Breast epithelium (tissue), 4 donors: ENCODE data around the gene PANX1. TPM values are rescaled to one million over a fixed set of nuclear protein-coding genes. Genes with fewer than 3 reads are reported as not detected.

Experiments
- DNase-seq, 2 donors: peaks; one replicate each; pipeline ENCODE4 v3.0.0-alpha.2; 2019; ENCODE audit warnings: low spot score in 2 of 2
- H3K27ac ChIP-seq, 2 donors: fragments of 200-600 bp; sonication (generic) in 1 of 2; one replicate each; pipeline ENCODE4 v1.5.1; 2016 to 2019; ENCODE audit warnings: mild to moderate bottlenecking in 1 of 2
- H3K27me3 ChIP-seq, 2 donors: fragments of 200-600 bp; sonication (generic) in 1 of 2; one replicate each; pipeline versions ENCODE4 v1.5.1 to v1.6.0; 2017 to 2019; ENCODE audit warnings: control low read depth in 1 of 2, mild to moderate bottlenecking in 1 of 2
- H3K36me3 ChIP-seq: fragments of 200-600 bp; one replicate; pipeline ENCODE4 v1.5.1; 2019
- H3K4me1 ChIP-seq, 2 donors: fragments of 200-600 bp; sonication (generic); one replicate each; pipeline ENCODE4 v1.5.1; 2016 to 2019; ENCODE audit warnings: control low read depth in 1 of 2
- H3K4me3 ChIP-seq, 3 donors: fragments of 200-600 bp; sonication (generic); 1 replicate in 2 of 3; 2 replicates in 1 of 3; pipeline ENCODE4 v1.5.1; 2016 to 2019; ENCODE audit warnings: mild to moderate bottlenecking in 3 of 3, moderate library complexity in 2 of 3
- H3K9me3 ChIP-seq, 2 donors: fragments of 200-600 bp; sonication (generic) in 1 of 2; one replicate each; pipeline ENCODE4 v1.5.1; 2016 to 2019; ENCODE audit warnings: control low read depth in 1 of 2
- POLR2A ChIP-seq: fragments of 450-650 bp; IDR thresholded peaks from one replicate; pipeline ENCODE4 v1.6.1; 2016; ENCODE audit warnings: antibody characterized with exemption, mild to moderate bottlenecking, moderate library complexity
- POLR2AphosphoS5 ChIP-seq, 3 donors: sonication (generic); formaldehyde crosslinking; IDR thresholded peaks; one replicate each; pipeline ENCODE4 v1.6.1; 2017; ENCODE audit warnings: antibody characterized with exemption in 3 of 3
- intact Hi-C: fragments of 100-400 bp; cut with DNase I; formaldehyde crosslinking; loops from one replicate; pipeline ENCODE4 v1.15.1; 2023; ENCODE audit warnings: low total_unique reads
- total RNA-seq, 3 donors: library from RNA; depleted of rRNA; stranded (reverse); fragments of >200 nt; gene quantifications; one replicate each; pipeline ENCODE4 v1.1.0, GENCODE V29; 2016
- TF ChIP-seq, protein P1 (sequence below), 3 donors: fragments of 450-650 bp; IDR thresholded peaks; one replicate each; pipeline ENCODE4 v1.5.1; 2016 to 2017; ENCODE audit warnings: antibody characterized with exemption in 3 of 3, mild to moderate bottlenecking in 3 of 3, moderate library complexity in 3 of 3

The PANX1 gene
- total RNA-seq, 3 donors from 2014 or later = 16.7 to 20.3 (median 17.7) TPM

- intact Hi-C loops = no loop called here
- no peaks in the 10 kb centered on the region for H3K27me3 ChIP-seq
- H3K4me3 ChIP-seq = no peak overlapping the region
- no peaks in the 10 kb centered on the region for H3K9me3 ChIP-seq
- no peaks in the 10 kb centered on the region for H3K4me1 ChIP-seq
- TF ChIP-seq, protein P1, sequence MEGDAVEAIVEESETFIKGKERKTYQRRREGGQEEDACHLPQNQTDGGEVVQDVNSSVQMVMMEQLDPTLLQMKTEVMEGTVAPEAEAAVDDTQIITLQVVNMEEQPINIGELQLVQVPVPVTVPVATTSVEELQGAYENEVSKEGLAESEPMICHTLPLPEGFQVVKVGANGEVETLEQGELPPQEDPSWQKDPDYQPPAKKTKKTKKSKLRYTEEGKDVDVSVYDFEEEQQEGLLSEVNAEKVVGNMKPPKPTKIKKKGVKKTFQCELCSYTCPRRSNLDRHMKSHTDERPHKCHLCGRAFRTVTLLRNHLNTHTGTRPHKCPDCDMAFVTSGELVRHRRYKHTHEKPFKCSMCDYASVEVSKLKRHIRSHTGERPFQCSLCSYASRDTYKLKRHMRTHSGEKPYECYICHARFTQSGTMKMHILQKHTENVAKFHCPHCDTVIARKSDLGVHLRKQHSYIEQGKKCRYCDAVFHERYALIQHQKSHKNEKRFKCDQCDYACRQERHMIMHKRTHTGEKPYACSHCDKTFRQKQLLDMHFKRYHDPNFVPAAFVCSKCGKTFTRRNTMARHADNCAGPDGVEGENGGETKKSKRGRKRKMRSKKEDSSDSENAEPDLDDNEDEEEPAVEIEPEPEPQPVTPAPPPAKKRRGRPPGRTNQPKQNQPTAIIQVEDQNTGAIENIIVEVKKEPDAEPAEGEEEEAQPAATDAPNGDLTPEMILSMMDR (IDR thresholded peaks at IDR 0.05) = no peak
- no peak for TF ChIP-seq POLR2A
- no peak for TF ChIP-seq POLR2AphosphoS5 (IDR thresholded peaks at IDR 0.05)
- DNase-seq = no peak
- no peaks in the 10 kb centered on the region for H3K36me3 ChIP-seq
- no peak overlapping the region for H3K27ac ChIP-seq
These were observed 64.6 kb downstream of the PANX1 start for GRCh38 chr11:94193288-94193687.

DNA sequence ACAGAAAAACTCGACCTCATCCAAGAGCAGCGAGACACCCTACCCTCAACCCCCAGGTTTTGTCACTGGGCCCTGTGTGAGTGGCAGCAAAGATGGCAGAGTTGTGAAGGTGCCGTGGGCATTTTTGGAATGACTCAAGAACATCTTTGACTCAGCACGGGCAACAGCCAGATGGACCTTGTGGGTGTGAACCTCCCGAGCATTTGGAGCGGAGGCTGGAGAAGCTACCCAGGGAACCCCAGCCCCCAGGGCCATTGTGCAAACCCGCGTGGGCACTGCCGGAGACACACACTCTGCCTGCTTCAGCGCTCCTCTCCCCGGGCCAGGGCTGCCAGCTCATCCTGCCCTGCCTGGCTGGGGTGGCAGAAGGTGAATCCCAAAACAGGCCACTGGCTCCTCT is 66.1 kb downstream of the PANX1 start:
- H3K9me3 ChIP-seq = no peaks in the 10 kb centered on the region
- no peaks in the 10 kb centered on the region for H3K4me1 ChIP-seq
- no peak overlapping the region for H3K4me3 ChIP-seq
- TF ChIP-seq POLR2AphosphoS5 (IDR thresholded peaks at IDR 0.05) = no peak
- TF ChIP-seq, protein P1 (IDR thresholded peaks at IDR 0.05) = no peak
- TF ChIP-seq POLR2A = no peak
- no peak for DNase-seq
- H3K27me3 ChIP-seq = no peaks in the 10 kb centered on the region
- H3K27ac ChIP-seq = no peak overlapping the region
- intact Hi-C loops = no loop called here
- no peaks in the 10 kb centered on the region for H3K36me3 ChIP-seq

DNA sequence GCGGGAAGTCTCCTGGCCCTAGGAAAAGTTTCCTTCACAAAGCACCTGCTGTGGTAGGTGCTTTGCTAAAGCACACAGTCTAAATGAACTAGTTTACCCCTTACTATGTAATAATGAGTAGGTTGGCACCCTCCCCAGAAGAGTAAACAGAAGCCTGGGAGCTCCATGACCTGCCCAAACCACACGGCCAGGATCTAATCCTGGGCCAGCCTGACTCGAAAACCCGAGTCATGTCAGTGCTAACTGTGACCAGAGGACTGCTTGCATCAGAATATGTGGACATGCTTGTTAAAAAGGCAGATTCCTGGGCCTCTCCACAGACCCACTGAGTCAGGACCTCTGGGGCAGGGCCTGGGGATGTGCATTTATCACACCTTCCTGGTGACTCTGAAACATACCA is 67.7 kb downstream of the PANX1 start:
- no peak overlapping the region for H3K27ac ChIP-seq
- intact Hi-C loops = no loop called here
- H3K4me3 ChIP-seq = no peak overlapping the region
- H3K9me3 ChIP-seq = no peaks in the 10 kb centered on the region
- no peaks in the 10 kb centered on the region for H3K27me3 ChIP-seq
- no peak for DNase-seq
- H3K36me3 ChIP-seq = no peaks in the 10 kb centered on the region
- H3K4me1 ChIP-seq = no peaks in the 10 kb centered on the region
- no peak for TF ChIP-seq POLR2A
- TF ChIP-seq POLR2AphosphoS5 (IDR thresholded peaks at IDR 0.05) = no peak
- TF ChIP-seq, protein P1 (IDR thresholded peaks at IDR 0.05) = no peak

GRCh38 chr11:94198718-94199117 is 70.1 kb downstream of the PANX1 start:
- TF ChIP-seq POLR2AphosphoS5 (IDR thresholded peaks at IDR 0.05) = no peak
- TF ChIP-seq, protein P1 (IDR thresholded peaks at IDR 0.05) = no peak
- no peak for TF ChIP-seq POLR2A
- H3K36me3 ChIP-seq = no peaks in the 10 kb centered on the region
- DNase-seq = no peak
- intact Hi-C loops = no loop called here
- no peaks in the 10 kb centered on the region for H3K27me3 ChIP-seq
- no peaks in the 10 kb centered on the region for H3K4me1 ChIP-seq
- no peaks in the 10 kb centered on the region for H3K9me3 ChIP-seq
- H3K4me3 ChIP-seq = no peak overlapping the region
- no peak overlapping the region for H3K27ac ChIP-seq

- no peaks in the 10 kb centered on the region for H3K9me3 ChIP-seq
- H3K4me3 ChIP-seq = no peak overlapping the region
- H3K27me3 ChIP-seq = no peaks in the 10 kb centered on the region
- TF ChIP-seq POLR2AphosphoS5 (IDR thresholded peaks at IDR 0.05) = no peak
- TF ChIP-seq POLR2A = no peak
- TF ChIP-seq, protein P1 (IDR thresholded peaks at IDR 0.05) = no peak
- DNase-seq = no peak
- H3K27ac ChIP-seq = no peak overlapping the region
- H3K36me3 ChIP-seq = no peaks in the 10 kb centered on the region
- H3K4me1 ChIP-seq = no peaks in the 10 kb centered on the region
- intact Hi-C loops = no loop called here
These were observed 70.8 kb downstream of the PANX1 start for GRCh38 chr11:94199136-94200130.
